ENCODE results near the gene ZSCAN20.

DNA sequence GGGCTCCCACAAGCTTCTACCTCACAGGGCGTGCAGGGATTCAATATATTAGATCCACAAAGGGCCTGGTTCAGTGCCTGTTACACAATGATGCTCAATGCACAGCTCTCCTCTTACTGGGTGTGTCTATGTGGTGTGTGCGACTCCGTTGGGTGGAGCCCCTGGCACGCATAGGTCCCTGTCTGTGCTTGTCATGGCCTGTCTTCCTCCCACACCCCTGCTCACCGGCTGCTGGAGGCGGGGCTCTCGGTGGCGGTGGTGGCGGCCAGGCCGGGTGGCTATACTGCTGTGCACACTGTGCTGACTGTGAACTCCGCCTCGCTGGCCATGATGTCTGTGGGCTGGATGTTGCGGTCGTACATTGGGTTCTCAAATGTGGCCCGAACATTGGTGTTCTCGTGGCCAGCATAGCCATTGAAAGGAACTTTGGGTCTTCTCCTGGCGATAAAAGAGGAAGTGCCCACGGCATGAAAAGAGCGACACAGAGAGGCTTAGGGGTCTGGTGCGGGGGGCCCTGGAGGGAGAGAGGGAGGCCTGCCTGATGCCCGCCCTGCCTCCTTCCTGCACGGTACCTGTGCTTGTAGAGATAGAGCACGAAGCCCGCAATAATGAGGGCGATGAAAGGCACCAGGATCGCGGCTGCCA, 46.9 kb downstream of the ZSCAN20 start:
- no peak for TF ChIP-seq CTCF (IDR thresholded peaks at IDR 0.05)
- TF ChIP-seq POLR2A (IDR thresholded peaks at IDR 0.05): no peak

Measured in Peyer's patch (tissue), 4 donors.